SK-N-SH (cell line): Measurements from ENCODE around the gene ZFP92. TPM values are rescaled to one million over a fixed set of nuclear protein-coding genes. Genes with fewer than 3 reads are reported as not detected.
A peak's percentile ranks its signal among the peaks of the same experiment; 100 is the strongest.

ENCODE experiments used
- CTCF ChIA-PET: fragments of 300-600, 350-600 bp; formaldehyde crosslinking; extraction: SDS; loops from one replicate; lab custom pipeline; 2021; lab: Yijun Ruan, JAX
- POLR2A ChIA-PET: fragments of 350-600 bp; sonication (Branson Sonifier 250); formaldehyde crosslinking; extraction: SDS; loops from one replicate; lab custom pipeline; 2020; ENCODE audit warnings: antibody characterized with exemption, inconsistent platforms; lab: Yijun Ruan, JAX
- DNase-seq: peaks from one replicate; pipeline ENCODE4 v3.0.0; 2012
- H2AFZ ChIP-seq: fragments of 200-600 bp; sonication (generic); 2 replicates; pipeline ENCODE4 v1.8.1; 2016; ENCODE audit warnings: antibody characterized with exemption, mild to moderate bottlenecking, low read depth
- H3F3A ChIP-seq: fragments of 200-600 bp; sonication (generic); replicated peaks from 2 replicates; pipeline ENCODE3; 2016; ENCODE audit warnings: antibody characterized with exemption, mild to moderate bottlenecking; ENCODE audit not compliant: insufficient read depth
- H3K27ac ChIP-seq, 2 experiments: fragments of 200-500 bp in 1 of 2; fragments of 200-600 bp in 1 of 2; sonication (Bioruptor generic) in 1 of 2; sonication (generic), shearing (Covaris generic) in 1 of 2; 2 replicates each; pipeline versions ENCODE4 v1.5.1 to v1.6.1; 2014 to 2016; ENCODE audit warnings: low read depth in 2 of 2, inconsistent platforms in 1 of 2, low read length in 1 of 2, mild to moderate bottlenecking in 1 of 2, mixed read lengths in 1 of 2
- H3K27me3 ChIP-seq: fragments of 200-600 bp; sonication (generic), shearing (Covaris generic); 2 replicates; pipeline ENCODE4 v1.6.1; 2016; ENCODE audit warnings: mixed run types; ENCODE audit not compliant: insufficient read depth
- H3K36me3 ChIP-seq, 2 experiments: fragments of 200-500 bp in 1 of 2; fragments of 200-600 bp in 1 of 2; sonication (Bioruptor generic) in 1 of 2; sonication (generic) in 1 of 2; replicated peaks in 1 of 2; 2 replicates each; pipeline versions ENCODE3 to v1.5.1; 2014 to 2016; ENCODE audit warnings: low read length in 1 of 2, mild to moderate bottlenecking in 1 of 2; ENCODE audit not compliant: insufficient read depth in 2 of 2, control insufficient read depth in 1 of 2
- H3K4me1 ChIP-seq, 2 experiments: fragments of 200-500 bp in 1 of 2; fragments of 200-600 bp in 1 of 2; sonication (Bioruptor generic) in 1 of 2; sonication (generic), shearing (Covaris generic) in 1 of 2; 2 replicates each; pipeline versions ENCODE4 v1.5.1 to v1.6.1; 2014 to 2016; ENCODE audit warnings: low read depth in 1 of 2, low read length in 1 of 2, mixed run types in 1 of 2; ENCODE audit not compliant: insufficient read depth in 2 of 2, control insufficient read depth in 1 of 2
- H3K4me2 ChIP-seq: fragments of 200-600 bp; sonication (generic), shearing (Covaris generic); 2 replicates; pipeline ENCODE4 v1.6.1; 2017; ENCODE audit warnings: mixed run types
- H3K4me3 ChIP-seq, 2 experiments: fragments of 200-500 bp in 1 of 2; fragments of 200-600 bp in 1 of 2; sonication (Bioruptor generic) in 1 of 2; sonication (generic), shearing (Covaris generic) in 1 of 2; 2 replicates each; pipeline versions ENCODE4 v1.5.1 to v1.8.1; 2014 to 2016; ENCODE audit warnings: low read depth in 2 of 2, inconsistent platforms in 1 of 2, low read length in 1 of 2, mild to moderate bottlenecking in 1 of 2, mixed read lengths in 1 of 2, moderate library complexity in 1 of 2
- H3K79me2 ChIP-seq: fragments of 200-600 bp; sonication (generic); 2 replicates; pipeline ENCODE4 v1.8.1; 2017; ENCODE audit warnings: mild to moderate bottlenecking; ENCODE audit not compliant: insufficient read depth
- H3K9ac ChIP-seq: fragments of 200-600 bp; sonication (generic); 2 replicates; pipeline ENCODE4 v1.6.1; 2017; ENCODE audit warnings: mixed run types
- H3K9me2 ChIP-seq: fragments of 200-600 bp; sonication (generic); 2 replicates; pipeline ENCODE4 v1.6.1; 2017; ENCODE audit warnings: mixed run types
- H3K9me3 ChIP-seq: fragments of 200-600 bp; sonication (generic); 2 replicates; pipeline ENCODE4 v1.6.1; 2017; ENCODE audit warnings: mixed run types, mild to moderate bottlenecking, moderate library complexity
- H4K20me1 ChIP-seq: fragments of 200-600 bp; sonication (generic); 2 replicates; pipeline ENCODE4 v1.6.1; 2017; ENCODE audit warnings: mild to moderate bottlenecking, mixed run types; ENCODE audit not compliant: insufficient read depth
- EP300 ChIP-seq, 2 experiments: IDR thresholded peaks; 2 replicates each; pipeline versions ENCODE4 v1.4.0 to v1.6.1; 2012; ENCODE audit warnings: borderline replicate concordance in 1 of 2, low read depth in 1 of 2, low read length in 1 of 2
- EZH2phosphoT487 ChIP-seq: fragments of 200-600 bp; sonication (generic); IDR thresholded peaks from 2 replicates; pipeline ENCODE4 v1.6.1; 2017; ENCODE audit warnings: low read depth, mixed run types, mild to moderate bottlenecking, antibody characterized with exemption, moderate library complexity, borderline replicate concordance
- GABPA ChIP-seq: IDR thresholded peaks from 2 replicates; pipeline ENCODE4 v1.4.0; 2012; ENCODE audit warnings: low read depth, mild to moderate bottlenecking
- GATA2 ChIP-seq: sonication (generic); formaldehyde crosslinking; IDR thresholded peaks from 2 replicates; pipeline ENCODE4 v1.5.0; 2020; ENCODE audit warnings: mild to moderate bottlenecking, missing genetic modification reagents
- JUND ChIP-seq: IDR thresholded peaks from 2 replicates; pipeline ENCODE4 v1.4.0; 2012
- MAX ChIP-seq: IDR thresholded peaks from 2 replicates; pipeline ENCODE4 v1.4.0; 2012; ENCODE audit warnings: low read depth
- MEF2A ChIP-seq: IDR thresholded peaks from 2 replicates; pipeline ENCODE4 v1.4.0; 2012; ENCODE audit warnings: low read depth, borderline replicate concordance
- MXI1 ChIP-seq: IDR thresholded peaks from 2 replicates; pipeline ENCODE4 v1.6.1; 2012; ENCODE audit warnings: mild to moderate bottlenecking, low read depth, low read length, improper control_type of control experiment
- RAD21 ChIP-seq: IDR thresholded peaks from 2 replicates; pipeline ENCODE4 v1.6.1; 2012; ENCODE audit warnings: mild to moderate bottlenecking, low read length
- RCOR1 ChIP-seq: fragments of 150-350 bp; IDR thresholded peaks from 2 replicates; pipeline ENCODE4 v1.6.1; 2017; ENCODE audit warnings: antibody characterized with exemption, low read length
- TCF12 ChIP-seq: IDR thresholded peaks from 2 replicates; pipeline ENCODE4 v1.4.0; 2012
- ZBTB33 ChIP-seq: IDR thresholded peaks from 2 replicates; pipeline ENCODE4 v1.4.0; 2012; ENCODE audit warnings: low read depth, borderline replicate concordance
- WGBS: methylation state at CpG from one replicate; pipeline ENCODE4 v1.1.6; 2017; ENCODE audit warnings: low lambda C conversion rate; 5-methylcytosine and 5-hydroxymethylcytosine counted together
- polyA plus RNA-seq, 3 experiments: library from polyadenylated mRNA; depleted of rRNA; stranded (reverse); fragments of >200 nt; gene quantifications; 2 replicates each; pipeline ENCODE4 v1.2.3, GENCODE V29; 2012
- TF ChIP-seq, protein P1 (sequence below): fragments of 150-350 bp; IDR thresholded peaks from 2 replicates; pipeline ENCODE4 v1.6.1; 2017; ENCODE audit warnings: antibody characterized with exemption, low read length, low read depth, borderline replicate concordance
- TF ChIP-seq, protein P2 (sequence below): IDR thresholded peaks from 2 replicates; pipeline ENCODE4 v1.4.0; 2012; ENCODE audit warnings: low read depth, borderline replicate concordance

ZFP92 gene
- polyA plus RNA-seq, 1 of the 3 experiments (the other 2 are of a cell fraction), result 0.28 TPM

GRCh38 chrX:153381684-153382532 is 29.4 kb upstream of the ZFP92 start (continued):
- no peak for TF ChIP-seq ZBTB33
- TF ChIP-seq RCOR1, result no peak
- no peak for TF ChIP-seq JUND
- TF ChIP-seq TCF12, result no peak
- TF ChIP-seq, all 33 proteins: peak for 4

DNA sequence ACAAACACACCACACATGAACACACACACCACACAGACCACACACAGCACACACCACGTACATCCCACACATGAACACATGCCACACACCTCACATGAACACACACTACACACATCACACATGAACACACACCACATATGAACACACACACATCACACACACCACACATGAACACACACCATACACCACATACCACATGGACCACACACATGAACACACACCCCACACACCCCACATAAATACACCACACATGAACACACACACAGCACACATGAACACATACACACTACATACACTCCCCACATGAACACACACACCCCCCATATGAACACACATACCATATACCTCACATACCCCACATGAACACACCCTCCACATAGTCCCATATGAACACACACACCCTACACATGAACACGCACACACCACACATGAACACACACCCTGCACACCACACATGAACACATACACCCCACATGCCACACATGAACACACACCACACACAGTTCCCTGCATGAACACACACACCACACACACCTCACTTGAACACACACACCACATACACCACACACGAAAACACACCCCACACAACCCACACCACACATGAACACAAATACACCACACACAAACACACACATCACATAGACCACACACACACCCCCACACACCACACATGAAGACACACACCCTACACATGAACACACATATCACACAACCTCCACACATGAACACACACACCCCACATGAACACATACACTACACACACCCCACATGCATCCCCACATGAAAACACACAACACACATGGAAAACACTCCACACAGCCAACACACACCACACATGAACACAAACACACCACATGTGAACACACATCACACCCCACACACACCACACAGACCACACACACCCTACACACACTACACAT is 28.4 kb upstream of the ZFP92 start:
- no peaks in the 10 kb centered on the region for H3K79me2 ChIP-seq
- 33% methylated on average over 3 of the region's 3 CpGs for WGBS
- peak overlapping the region; percentile 55; the same call in 1 of the 2 replicates for H3K4me2 ChIP-seq
- DNase-seq, result no peak
- H3K36me3 ChIP-seq, result no peaks in the 10 kb centered on the region
- no peaks in the 10 kb centered on the region for H4K20me1 ChIP-seq
- TF ChIP-seq, protein P1, sequence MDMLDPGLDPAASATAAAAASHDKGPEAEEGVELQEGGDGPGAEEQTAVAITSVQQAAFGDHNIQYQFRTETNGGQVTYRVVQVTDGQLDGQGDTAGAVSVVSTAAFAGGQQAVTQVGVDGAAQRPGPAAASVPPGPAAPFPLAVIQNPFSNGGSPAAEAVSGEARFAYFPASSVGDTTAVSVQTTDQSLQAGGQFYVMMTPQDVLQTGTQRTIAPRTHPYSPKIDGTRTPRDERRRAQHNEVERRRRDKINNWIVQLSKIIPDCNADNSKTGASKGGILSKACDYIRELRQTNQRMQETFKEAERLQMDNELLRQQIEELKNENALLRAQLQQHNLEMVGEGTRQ, result no peak
- TF ChIP-seq MEF2A, result no peak
- TF ChIP-seq, protein P2, sequence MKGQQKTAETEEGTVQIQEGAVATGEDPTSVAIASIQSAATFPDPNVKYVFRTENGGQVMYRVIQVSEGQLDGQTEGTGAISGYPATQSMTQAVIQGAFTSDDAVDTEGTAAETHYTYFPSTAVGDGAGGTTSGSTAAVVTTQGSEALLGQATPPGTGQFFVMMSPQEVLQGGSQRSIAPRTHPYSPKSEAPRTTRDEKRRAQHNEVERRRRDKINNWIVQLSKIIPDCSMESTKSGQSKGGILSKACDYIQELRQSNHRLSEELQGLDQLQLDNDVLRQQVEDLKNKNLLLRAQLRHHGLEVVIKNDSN, result no peak
- TF ChIP-seq EZH2phosphoT487, result no peak
- no peak for TF ChIP-seq MXI1
- TF ChIP-seq TCF12, result no peak
- no peak for TF ChIP-seq GATA2 (CRISPR knock-in tag)
- TF ChIP-seq RAD21, result no peak
- TF ChIP-seq EP300 (IDR thresholded peaks at IDR 0.05; ENCODE audit: borderline replicate concordance in 1 of 2, low read depth in 1 of 2, low read length in 1 of 2), result no peak
- no peak for TF ChIP-seq GABPA
- no peak for TF ChIP-seq MAX
- peaks cover 21% of the 10 kb centered on the region; the same call in 1 of the 2 replicates for H3K27me3 ChIP-seq
- no peaks in the 10 kb centered on the region for H3K9me3 ChIP-seq
- peaks cover 3% of the 10 kb centered on the region for H3F3A ChIP-seq
- no peak overlapping the region for H3K4me3 ChIP-seq
- H3K4me1 ChIP-seq, result peaks cover 0 to 3% of the 10 kb centered on the region in 2 experiments; a peak in 1 of 4 replicates
- no peak overlapping the region for H2AFZ ChIP-seq
- no peak overlapping the region for H3K9ac ChIP-seq
- no peaks in the 10 kb centered on the region for H3K9me2 ChIP-seq
- POLR2A ChIA-PET, result no interaction called here
- H3K27ac ChIP-seq, result no peak overlapping the region
- CTCF ChIA-PET, result interaction anchor here (0.6 to 3.2 kb wide), 6 partner anchors 24 to 350 kb away, joined by 3 to 17 read pairs (median 3); no protein-coding TSS in a partner anchor
